Activated naive CD4-positive, alpha-beta T cell treated with anti-CD3 and anti-CD28 coated beads, Interleukin-2, amount 10 ng/mL, durations not matched to agents 7 days and 5 days (primary cell): ENCODE data around the gene ABHD15.
A peak's percentile ranks its signal among the peaks of the same experiment; 100 is the strongest.

Experiments
- CTCF ChIA-PET: fragments of 350-600 bp; sonication (Branson Sonifier 250); formaldehyde crosslinking; loops from one replicate; lab custom pipeline; 2021; ENCODE audit warnings: antibody characterized with exemption; lab: Charles Lee
- DNase-seq: peaks from one replicate; pipeline ENCODE4 v3.0.0-alpha.2; 2020
- H3K27ac Mint-ChIP-seq: one replicate; pipeline ENCODE4 v1.8.0; 2021; ENCODE audit warnings: mild to moderate bottlenecking, moderate library complexity, mixed read lengths
- H3K27me3 Mint-ChIP-seq: one replicate; pipeline ENCODE4 v1.8.0; 2021; ENCODE audit warnings: mild to moderate bottlenecking, mixed read lengths
- H3K36me3 Mint-ChIP-seq: one replicate; pipeline ENCODE4 v1.8.0; 2021; ENCODE audit warnings: mixed read lengths
- H3K4me1 Mint-ChIP-seq: one replicate; pipeline ENCODE4 v1.8.0; 2021; ENCODE audit warnings: mixed read lengths
- H3K4me3 Mint-ChIP-seq: one replicate; pipeline ENCODE4 v1.8.0; 2021; ENCODE audit warnings: mild to moderate bottlenecking, moderate library complexity, mixed read lengths
- H3K9me3 Mint-ChIP-seq: one replicate; pipeline ENCODE4 v1.8.0; 2021; ENCODE audit warnings: mixed read lengths

ABHD15 gene

GRCh38 chr17:29591146-29591736 is 24.4 kb upstream of the ABHD15 start:
- DNase-seq: peak; percentile 49
- CTCF ChIA-PET: interaction anchor here (0.7 to 5.0 kb wide), 14 partner anchors 8 to 502 kb away, joined by 3 to 48 read pairs (median 8); partner anchors contain the start of genes ABHD15, CORO6 and TP53I13
- Mint-ChIP-seq H3K4me3 (peak overlapping the region; percentile 80), H3K4me1 (peaks cover 59% of the 10 kb centered on the region), H3K9me3 (no peaks in the 10 kb centered on the region), H3K27me3 (peaks cover 7% of the 10 kb centered on the region), H3K27ac (peak overlapping the region; percentile 77), H3K36me3 (peaks cover 3% of the 10 kb centered on the region)

DNA sequence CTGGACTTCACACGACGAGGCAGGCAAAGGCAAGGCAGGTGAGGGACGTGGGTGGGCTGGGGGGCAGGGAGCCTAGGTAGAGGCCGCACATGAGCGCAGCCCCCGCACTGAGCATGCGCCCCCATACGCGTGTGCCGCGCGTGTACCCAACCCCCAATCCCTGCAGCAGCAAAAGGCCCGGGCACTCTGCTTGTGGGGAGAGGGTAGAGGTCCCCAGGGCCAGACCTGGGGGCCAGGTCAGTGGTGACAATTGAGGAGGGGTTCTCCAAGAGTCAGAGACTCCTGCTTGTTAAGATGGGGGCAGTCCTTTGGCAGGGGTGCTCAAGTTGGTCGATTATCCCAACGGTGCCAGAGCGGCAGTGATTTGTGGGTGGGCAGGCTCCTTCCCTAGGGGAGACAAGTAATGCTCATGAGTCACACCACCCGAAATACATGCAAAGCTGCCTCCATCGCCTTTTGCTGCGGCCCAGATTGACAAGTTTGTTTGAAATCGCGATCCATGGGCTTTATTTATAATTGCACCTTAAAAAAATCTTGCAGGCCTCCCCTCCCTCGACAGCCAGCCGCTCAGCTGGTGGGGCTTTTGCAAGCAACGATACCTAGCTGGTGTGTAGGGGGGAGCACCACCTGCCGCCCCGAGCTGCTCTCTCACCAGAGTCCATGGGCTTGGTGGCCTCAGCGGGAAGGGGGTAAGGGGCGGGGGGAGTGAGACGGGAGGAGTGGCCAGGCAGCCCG is 23.7 kb upstream of the ABHD15 start:
- Mint-ChIP-seq H3K4me1 (peaks cover 65% of the 10 kb centered on the region), H3K4me3 (peak overlapping the region; percentile 80)
- DNase-seq: peak; percentile 39

DNA sequence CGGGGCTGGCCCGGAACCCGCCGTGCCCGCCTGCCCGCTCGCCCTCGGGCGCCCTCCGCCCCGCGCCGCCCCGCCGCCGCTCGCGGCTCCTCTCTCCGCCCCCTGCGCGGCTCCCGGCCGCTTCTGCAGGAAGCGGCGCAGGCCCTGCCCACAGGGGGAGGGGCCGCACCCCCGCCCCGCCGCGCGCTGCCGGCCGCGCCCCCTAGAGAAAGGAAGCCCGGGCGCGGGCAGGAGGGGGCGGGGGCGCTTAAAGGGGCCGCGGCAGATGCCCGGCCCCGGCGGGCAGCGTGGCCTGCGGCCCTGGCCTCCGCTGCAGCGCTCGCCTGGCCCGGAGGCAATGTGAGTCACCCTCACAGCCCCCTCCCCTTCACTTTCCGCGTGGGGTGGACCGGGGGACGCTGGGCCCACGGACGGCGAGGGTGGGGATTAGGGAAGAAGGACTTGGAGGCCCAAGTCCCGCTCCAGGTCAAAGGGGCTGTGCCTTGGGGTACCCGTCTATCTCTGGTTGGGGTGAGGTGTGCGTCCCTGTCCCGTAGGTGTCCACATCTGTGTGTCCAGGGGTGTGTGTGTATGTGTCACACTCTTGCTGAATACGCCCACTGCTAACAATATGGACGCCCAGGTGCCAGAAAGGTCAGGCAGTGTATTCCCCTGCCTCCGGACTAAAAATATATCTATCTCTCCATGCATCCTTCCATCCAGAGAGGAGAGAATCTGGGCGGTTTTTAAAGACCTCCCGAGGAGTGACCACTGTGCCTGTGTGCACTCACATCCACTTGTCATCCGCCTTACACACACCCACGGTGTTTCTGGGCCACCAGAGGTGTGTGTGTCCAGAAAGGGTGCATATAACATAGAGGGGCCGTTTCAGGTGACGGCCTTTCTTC is 22.9 kb upstream of the ABHD15 start, which contains the start of gene GIT1:
Gene GIT1, minus strand, starts transcription at position 125 of the 887 bp plus-strand sequence. CDS start 270 bp downstream, outside the sequence.
- Mint-ChIP-seq H3K27me3 (peaks cover 7% of the 10 kb centered on the region), H3K4me1 (peaks cover 73% of the 10 kb centered on the region), H3K36me3 (peaks cover 3% of the 10 kb centered on the region), H3K27ac (peak within 1 kb of the TSS; percentile 89), H3K9me3 (no peaks in the 10 kb centered on the region), H3K4me3 (peak within 1 kb of the TSS; percentile 93)
- CTCF ChIA-PET: interaction anchor here (1.6 to 5.0 kb wide), 2 partner anchors 9 to 28 kb away, joined by 9 to 48 read pairs; no protein-coding TSS in a partner anchor
- DNase-seq: peak; percentile 87

More for the DNA sequence above, 23.7 kb upstream of the ABHD15 start:
- H3K27ac Mint-ChIP-seq: peak overlapping the region; percentile 89
- CTCF ChIA-PET: interaction anchor here (1.1 to 5.0 kb wide), 8 partner anchors 10 to 220 kb away, joined by 5 to 48 read pairs (median 12); partner anchors contain the start of genes ABHD15, CORO6 and TP53I13
- peaks cover 7% of the 10 kb centered on the region for H3K27me3 Mint-ChIP-seq
- peaks cover 3% of the 10 kb centered on the region for H3K36me3 Mint-ChIP-seq
- H3K9me3 Mint-ChIP-seq: no peaks in the 10 kb centered on the region

DNA sequence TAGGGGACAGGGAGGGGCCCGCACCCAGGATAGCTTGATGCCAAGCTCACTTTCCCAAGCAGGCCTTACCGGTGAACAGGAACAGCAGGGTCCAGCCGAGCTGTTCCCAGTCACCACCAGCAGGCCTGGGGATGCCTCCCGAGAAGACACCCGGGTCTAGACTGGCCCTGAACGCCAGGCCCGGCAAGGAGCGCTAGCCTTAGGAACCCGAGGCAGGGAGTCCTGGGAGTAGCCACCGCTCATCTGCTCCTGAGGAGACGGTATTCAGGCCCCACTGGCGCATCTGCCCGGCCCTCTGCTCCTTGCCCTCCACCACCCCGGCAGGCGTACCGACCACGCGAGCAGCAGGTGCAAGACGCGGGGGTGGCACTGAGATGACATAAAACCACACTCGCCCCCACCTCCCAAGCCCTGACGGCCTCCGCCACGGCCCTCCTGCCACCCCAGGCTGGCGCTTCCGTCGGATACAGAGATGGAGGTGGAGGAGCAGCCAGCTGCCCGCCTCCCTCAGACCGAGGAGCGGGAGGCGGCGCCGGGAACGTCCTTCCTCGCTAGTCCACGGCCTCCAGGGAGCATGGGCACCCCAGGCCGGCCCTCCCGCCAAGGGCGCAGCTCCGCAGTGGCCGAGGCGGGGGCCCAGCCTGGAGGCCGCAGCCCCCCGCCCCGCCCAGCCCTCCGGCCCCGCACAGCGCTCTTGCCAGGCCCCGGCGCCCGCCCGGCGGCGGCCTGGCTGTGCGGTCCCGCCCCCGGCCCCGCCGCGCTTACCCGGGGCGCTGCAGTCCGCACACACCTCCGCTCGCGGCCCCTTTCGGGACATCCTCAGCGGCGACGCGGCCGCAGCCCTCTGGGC is 21.9 kb upstream of the ABHD15 start:
- H3K9me3 Mint-ChIP-seq: no peaks in the 10 kb centered on the region
- CTCF ChIA-PET: interaction anchor here (0.9 to 1.8 kb wide), 7 partner anchors 9 to 433 kb away, joined by 3 to 9 read pairs (median 4); no protein-coding TSS in a partner anchor
- peak overlapping the region; percentile 93 for H3K4me3 Mint-ChIP-seq
- H3K4me1 Mint-ChIP-seq: peaks cover 77% of the 10 kb centered on the region
- peak; percentile 64 for DNase-seq
- H3K27me3 Mint-ChIP-seq: peaks cover under 1% of the 10 kb centered on the region
- H3K27ac Mint-ChIP-seq: peak overlapping the region; percentile 66
- H3K36me3 Mint-ChIP-seq: peaks cover 4% of the 10 kb centered on the region

GRCh38 chr17:29588017-29588561 is 21.3 kb upstream of the ABHD15 start:
- H3K4me3 Mint-ChIP-seq: peak overlapping the region; percentile 93
- H3K27ac Mint-ChIP-seq: peak overlapping the region; percentile 85
- H3K36me3 Mint-ChIP-seq: peaks cover 9% of the 10 kb centered on the region
- CTCF ChIA-PET: interaction anchor here (0.8 to 1.8 kb wide), 8 partner anchors 9 to 433 kb away, joined by 3 to 9 read pairs (median 4); no protein-coding TSS in a partner anchor
- peaks cover 81% of the 10 kb centered on the region for H3K4me1 Mint-ChIP-seq
- no peaks in the 10 kb centered on the region for H3K9me3 Mint-ChIP-seq
- no peaks in the 10 kb centered on the region for H3K27me3 Mint-ChIP-seq
- DNase-seq: no peak

GRCh38 chr17:29587591-29587990 is 20.8 kb upstream of the ABHD15 start:
- H3K4me3 Mint-ChIP-seq: peak overlapping the region; percentile 93
- CTCF ChIA-PET: interaction anchor here (0.8 to 1.8 kb wide), 8 partner anchors 8 to 434 kb away, joined by 3 to 7 read pairs (median 4); no protein-coding TSS in a partner anchor
- no peak for DNase-seq

GRCh38 chr17:29586676-29587469 is 20.0 kb upstream of the ABHD15 start:
- Mint-ChIP-seq H3K27ac (peak overlapping the region; percentile 11), H3K9me3 (no peaks in the 10 kb centered on the region), H3K27me3 (no peaks in the 10 kb centered on the region), H3K36me3 (peaks cover 21% of the 10 kb centered on the region), H3K4me3 (peak overlapping the region; percentile 93), H3K4me1 (peaks cover 72% of the 10 kb centered on the region)
- no peak for DNase-seq
- CTCF ChIA-PET: interaction anchor here (0.8 to 1.9 kb wide), 6 partner anchors 7 to 217 kb away, joined by 3 to 7 read pairs (median 4); no protein-coding TSS in a partner anchor

More at GRCh38 chr17:29587591-29587990, 20.8 kb upstream of the ABHD15 start:
- no peaks in the 10 kb centered on the region for H3K9me3 Mint-ChIP-seq
- H3K4me1 Mint-ChIP-seq: peaks cover 77% of the 10 kb centered on the region
- H3K36me3 Mint-ChIP-seq: peaks cover 13% of the 10 kb centered on the region
- H3K27me3 Mint-ChIP-seq: no peaks in the 10 kb centered on the region
- H3K27ac Mint-ChIP-seq: peak overlapping the region; percentile 85

DNA sequence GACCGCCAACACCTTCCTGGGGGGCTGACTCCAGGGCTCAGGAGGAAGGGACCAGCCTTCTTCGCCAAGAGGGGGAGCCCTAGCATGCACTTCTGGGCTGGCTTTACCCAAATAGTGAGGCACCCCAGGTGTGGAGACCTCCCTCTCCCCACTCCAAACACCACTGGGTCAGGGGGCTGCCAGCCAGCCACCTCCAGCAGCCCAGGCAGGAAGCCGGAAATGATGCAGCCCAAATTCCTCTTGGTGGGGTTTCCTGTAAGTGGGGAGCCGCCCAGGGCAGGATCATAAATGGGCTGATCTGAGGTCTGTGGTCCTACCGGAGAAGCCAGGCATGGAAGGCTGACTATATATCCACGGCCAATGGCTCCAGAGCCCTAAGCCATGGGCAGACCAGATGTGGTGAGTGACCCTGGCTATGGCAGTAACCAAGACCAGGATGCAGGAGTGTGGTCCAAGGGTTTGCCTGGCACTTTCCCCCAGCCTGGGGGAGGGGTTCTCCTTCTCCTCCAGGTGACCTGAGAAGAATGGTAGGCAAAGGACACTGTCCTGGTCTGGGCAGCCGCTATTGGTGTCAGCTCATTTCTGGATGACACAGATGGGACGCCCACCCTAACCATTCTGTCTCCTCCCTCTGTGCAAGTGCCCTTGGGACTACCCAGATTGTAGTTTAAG is 18.4 kb upstream of the ABHD15 start:
- H3K27me3 Mint-ChIP-seq: no peaks in the 10 kb centered on the region
- H3K36me3 Mint-ChIP-seq: peaks cover 25% of the 10 kb centered on the region
- CTCF ChIA-PET: interaction anchor here (1.7 to 2.5 kb wide), 3 partner anchors 9 to 32 kb away, joined by 5 to 14 read pairs (median 7); no protein-coding TSS in a partner anchor
- peaks cover 60% of the 10 kb centered on the region for H3K4me1 Mint-ChIP-seq
- peak overlapping the region; percentile 60 for H3K4me3 Mint-ChIP-seq
- peak overlapping the region; percentile 84 for H3K27ac Mint-ChIP-seq
- no peaks in the 10 kb centered on the region for H3K9me3 Mint-ChIP-seq
- peak; percentile 57 for DNase-seq

DNA sequence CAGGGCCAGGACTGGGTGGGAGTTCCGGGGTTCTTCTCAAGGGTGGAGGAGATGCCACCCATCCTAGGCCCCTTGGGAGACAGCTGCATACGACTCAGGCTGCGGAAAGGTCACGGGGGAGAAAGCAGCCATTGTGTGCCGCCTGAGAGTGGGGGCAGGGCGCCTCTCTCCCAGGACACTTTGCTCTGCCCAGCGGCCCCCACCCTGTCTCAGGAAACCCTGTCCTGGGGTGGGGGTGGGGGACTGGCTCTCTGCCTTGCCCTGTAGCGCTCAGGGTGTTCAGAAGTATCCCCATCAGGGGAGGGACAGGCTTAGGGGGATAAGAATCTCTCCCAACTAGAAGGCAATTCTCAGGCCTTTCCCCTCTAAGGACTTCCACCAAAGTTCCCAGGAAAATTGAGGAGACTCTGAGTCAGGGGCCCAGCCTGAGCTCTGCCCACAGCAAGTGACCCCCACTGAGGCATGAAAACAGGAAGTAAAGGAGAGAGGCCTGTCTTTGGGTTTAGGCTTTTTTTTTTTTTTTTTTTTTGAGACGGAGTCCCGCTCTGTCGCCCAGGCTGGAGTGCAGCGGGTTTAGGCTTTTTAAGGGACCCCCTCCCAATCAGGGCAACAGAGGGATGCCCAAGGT is 17.7 kb upstream of the ABHD15 start:
- DNase-seq: no peak
- Mint-ChIP-seq H3K27ac (peak overlapping the region; percentile 84), H3K4me1 (peaks cover 60% of the 10 kb centered on the region), H3K4me3 (peak overlapping the region; percentile 60), H3K9me3 (no peaks in the 10 kb centered on the region), H3K36me3 (peaks cover 30% of the 10 kb centered on the region), H3K27me3 (no peaks in the 10 kb centered on the region)
- CTCF ChIA-PET: interaction anchor here (1.3 to 2.5 kb wide), 3 partner anchors 8 to 33 kb away, joined by 4 to 14 read pairs (median 5); no protein-coding TSS in a partner anchor

DNA sequence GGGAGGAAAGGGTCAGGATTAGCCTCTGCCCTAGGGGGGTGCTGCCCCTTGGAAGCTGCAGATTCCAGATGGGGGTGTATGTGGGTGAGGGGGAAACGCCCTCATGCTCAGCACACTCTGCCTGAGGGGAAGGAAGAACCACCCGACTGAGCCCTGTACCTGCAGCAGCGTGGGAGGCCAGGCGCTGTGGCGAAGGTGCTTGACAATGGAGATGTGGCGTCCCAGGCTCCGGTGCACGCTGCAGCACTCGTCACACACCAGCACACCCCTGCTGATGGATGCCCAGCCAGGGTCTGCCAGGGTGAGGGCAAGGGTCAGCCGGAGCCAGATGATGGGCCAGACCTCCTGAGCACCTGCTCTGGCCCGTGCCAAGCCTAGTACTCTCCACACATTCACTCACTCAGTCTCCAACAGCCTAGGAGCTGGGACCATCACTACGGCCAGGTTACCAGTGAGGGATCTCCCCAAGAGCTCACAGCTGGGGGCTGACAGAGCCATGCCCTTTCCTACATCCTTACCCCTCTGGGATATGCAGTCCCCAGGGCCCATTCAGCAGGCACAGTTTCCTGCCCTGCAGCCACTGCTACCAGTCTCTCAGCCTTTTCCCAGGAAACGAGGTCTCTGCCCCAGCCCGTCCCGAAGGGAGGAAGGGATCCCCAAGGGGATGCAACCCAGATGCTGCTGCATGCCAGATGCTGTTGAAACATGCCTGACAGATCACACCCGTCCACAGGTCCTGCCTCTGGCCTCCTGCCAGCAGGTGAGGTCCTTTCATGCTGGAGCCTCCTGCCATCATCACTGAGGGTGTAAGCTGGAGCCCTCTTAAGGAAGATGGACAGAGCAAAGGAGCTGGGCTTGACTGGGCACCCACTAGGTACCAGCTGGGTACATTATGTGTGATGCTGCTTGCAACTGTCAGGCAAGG is 16.7 kb upstream of the ABHD15 start:
- no peak for DNase-seq
- H3K4me1 Mint-ChIP-seq: peaks cover 60% of the 10 kb centered on the region
- CTCF ChIA-PET: interaction anchor here (1.1 to 3.3 kb wide), 6 partner anchors 8 to 34 kb away, joined by 3 to 14 read pairs (median 5); partner anchors contain the start of genes ABHD15 and TP53I13
- H3K4me3 Mint-ChIP-seq: no peak overlapping the region
- peaks cover 36% of the 10 kb centered on the region for H3K36me3 Mint-ChIP-seq
- H3K27ac Mint-ChIP-seq: peak overlapping the region; percentile 84
- H3K27me3 Mint-ChIP-seq: no peaks in the 10 kb centered on the region
- H3K9me3 Mint-ChIP-seq: no peaks in the 10 kb centered on the region
